Type B pancreatic cell (in vitro differentiated cells): ENCODE results near the gene SEC22A. TPM values are rescaled to one million over a fixed set of nuclear protein-coding genes. Genes with fewer than 3 reads are reported as not detected.

Source experiments
- DNase-seq: peaks from one replicate; pipeline ENCODE4 v3.0.0; 2021; ENCODE audit warnings: mixed read lengths; ENCODE audit not compliant: unreplicated experiment; ENCODE audit errors: extremely low spot score
- H3K27ac Mint-ChIP-seq: 2 replicates; pipeline ENCODE4 v1.8.0; 2021; ENCODE audit warnings: mild to moderate bottlenecking, mixed read lengths
- H3K27me3 Mint-ChIP-seq: 2 replicates; pipeline ENCODE4 v1.8.0; 2021; ENCODE audit warnings: mixed read lengths
- H3K36me3 Mint-ChIP-seq: 2 replicates; pipeline ENCODE4 v1.8.0; 2021; ENCODE audit warnings: mixed read lengths
- H3K4me1 Mint-ChIP-seq: one replicate; pipeline ENCODE4 v1.8.0; 2021; ENCODE audit warnings: mixed read lengths; ENCODE audit not compliant: unreplicated experiment
- H3K4me3 Mint-ChIP-seq: 2 replicates; pipeline ENCODE4 v1.8.0; 2021; ENCODE audit warnings: mild to moderate bottlenecking, mixed read lengths
- H3K9me3 Mint-ChIP-seq: 2 replicates; pipeline ENCODE4 v1.8.0; 2021; ENCODE audit warnings: mixed read lengths
- total RNA-seq: library from RNA; stranded (reverse); gene quantifications from 2 replicates; pipeline ENCODE4 v1.2.1, GENCODE V29; 2021; ENCODE audit warnings: low replicate concordance
- TF ChIP-seq, protein P1 (sequence below): fragments of 200-600 bp; sonication (generic); conservative IDR thresholded peaks from 2 replicates; pipeline ENCODE4 v1.5.0; 2021; ENCODE audit warnings: antibody characterized with exemption, mild to moderate bottlenecking

Gene SEC22A
- total RNA-seq, 1 donor from 2014 or later, result 15.6 TPM

DNA sequence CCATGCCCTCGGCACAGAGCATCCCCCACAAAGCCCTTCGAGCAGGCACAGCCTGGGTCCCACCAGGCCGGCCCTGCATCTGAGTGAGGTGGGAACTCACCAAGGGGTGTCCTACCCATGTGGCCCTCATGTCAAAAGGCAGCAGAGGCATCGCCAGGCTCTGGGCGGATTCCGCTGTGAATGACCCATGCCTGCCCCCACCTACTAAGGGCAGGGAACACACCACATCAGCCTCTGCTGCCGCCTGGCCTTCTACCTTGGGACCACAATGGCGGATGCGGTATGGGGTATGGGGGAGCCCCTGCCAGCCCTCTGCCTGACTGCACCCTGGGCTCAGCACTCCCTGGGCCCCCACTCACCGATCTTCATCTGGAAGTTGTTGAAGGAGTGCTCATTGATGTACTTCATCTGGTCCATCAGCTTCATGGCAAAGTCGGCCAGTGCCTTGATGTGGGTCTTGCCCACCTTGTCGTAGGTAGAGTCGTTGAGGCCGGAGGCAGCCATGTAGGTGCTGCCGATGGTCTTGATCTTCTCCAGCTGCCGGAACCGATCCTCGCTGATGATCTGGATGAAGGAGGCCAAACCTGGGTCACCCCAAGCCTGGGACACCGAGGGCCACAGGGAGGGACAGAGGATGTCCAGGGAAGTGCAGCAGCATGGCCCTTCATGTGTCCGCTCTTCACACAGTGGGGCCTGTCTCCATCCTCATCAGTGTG, 87.8 kb downstream of the SEC22A start:
- Mint-ChIP-seq H3K4me1 (no peaks in the 10 kb centered on the region), H3K4me3 (no peak overlapping the region), H3K27me3 (no peaks in the 10 kb centered on the region), H3K27ac (no peak overlapping the region), H3K36me3 (no peaks in the 10 kb centered on the region), H3K9me3 (no peaks in the 10 kb centered on the region)
- TF ChIP-seq, protein P1, sequence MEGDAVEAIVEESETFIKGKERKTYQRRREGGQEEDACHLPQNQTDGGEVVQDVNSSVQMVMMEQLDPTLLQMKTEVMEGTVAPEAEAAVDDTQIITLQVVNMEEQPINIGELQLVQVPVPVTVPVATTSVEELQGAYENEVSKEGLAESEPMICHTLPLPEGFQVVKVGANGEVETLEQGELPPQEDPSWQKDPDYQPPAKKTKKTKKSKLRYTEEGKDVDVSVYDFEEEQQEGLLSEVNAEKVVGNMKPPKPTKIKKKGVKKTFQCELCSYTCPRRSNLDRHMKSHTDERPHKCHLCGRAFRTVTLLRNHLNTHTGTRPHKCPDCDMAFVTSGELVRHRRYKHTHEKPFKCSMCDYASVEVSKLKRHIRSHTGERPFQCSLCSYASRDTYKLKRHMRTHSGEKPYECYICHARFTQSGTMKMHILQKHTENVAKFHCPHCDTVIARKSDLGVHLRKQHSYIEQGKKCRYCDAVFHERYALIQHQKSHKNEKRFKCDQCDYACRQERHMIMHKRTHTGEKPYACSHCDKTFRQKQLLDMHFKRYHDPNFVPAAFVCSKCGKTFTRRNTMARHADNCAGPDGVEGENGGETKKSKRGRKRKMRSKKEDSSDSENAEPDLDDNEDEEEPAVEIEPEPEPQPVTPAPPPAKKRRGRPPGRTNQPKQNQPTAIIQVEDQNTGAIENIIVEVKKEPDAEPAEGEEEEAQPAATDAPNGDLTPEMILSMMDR, result no peak
- DNase-seq, result peak; percentile 63

- Mint-ChIP-seq H3K4me1 (no peaks in the 10 kb centered on the region), H3K27me3 (no peaks in the 10 kb centered on the region), H3K4me3 (no peak overlapping the region), H3K27ac (no peak overlapping the region), H3K9me3 (no peaks in the 10 kb centered on the region), H3K36me3 (no peaks in the 10 kb centered on the region)
- TF ChIP-seq, protein P1, result no peak
- DNase-seq, result peak; percentile 62
Measured at GRCh38 chr3:123290107-123290930, 88.6 kb downstream of the SEC22A start.

GRCh38 chr3:123290962-123291361, 89.2 kb downstream of the SEC22A start:
- H3K27ac Mint-ChIP-seq, result no peak overlapping the region
- H3K27me3 Mint-ChIP-seq, result no peaks in the 10 kb centered on the region
- no peak overlapping the region for H3K4me3 Mint-ChIP-seq
- peak; percentile 63 for DNase-seq
- H3K4me1 Mint-ChIP-seq, result no peaks in the 10 kb centered on the region
- no peaks in the 10 kb centered on the region for H3K36me3 Mint-ChIP-seq
- H3K9me3 Mint-ChIP-seq, result no peaks in the 10 kb centered on the region
- TF ChIP-seq, protein P1, result no peak

DNA sequence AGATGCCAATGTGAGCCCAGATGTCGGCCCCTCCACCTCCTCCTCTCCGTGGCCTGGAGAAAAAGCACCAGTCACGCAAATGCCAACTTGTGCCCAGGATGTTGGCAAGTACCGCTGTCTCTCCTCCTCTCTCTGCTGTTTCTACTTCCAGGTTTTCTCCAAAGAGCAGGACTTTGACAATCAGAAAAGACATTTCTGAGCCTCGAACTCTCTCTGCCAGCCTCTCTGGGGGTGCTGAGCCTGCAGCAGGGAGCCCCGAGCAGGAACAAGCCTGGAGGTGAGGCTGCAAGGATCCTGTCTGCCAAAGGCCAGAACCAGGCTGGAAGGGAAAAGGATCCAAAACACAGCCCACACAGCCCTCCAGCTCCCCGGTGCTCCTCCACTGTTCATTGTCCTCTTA, 89.7 kb downstream of the SEC22A start:
- no peaks in the 10 kb centered on the region for H3K9me3 Mint-ChIP-seq
- H3K36me3 Mint-ChIP-seq, result no peaks in the 10 kb centered on the region
- H3K27ac Mint-ChIP-seq, result no peak overlapping the region

More for the DNA sequence above, 89.7 kb downstream of the SEC22A start:
- Mint-ChIP-seq H3K27me3 (no peaks in the 10 kb centered on the region), H3K4me1 (no peaks in the 10 kb centered on the region), H3K4me3 (no peak overlapping the region)
- TF ChIP-seq, protein P1, result no peak
- no peak for DNase-seq
